Measurements from ENCODE around the gene RAB3C.

- no peak for TF ChIP-seq CTCF (optimal IDR thresholded peaks at IDR 0.05 in 1 of 3, IDR thresholded peaks at IDR 0.05 in 1 of 3, conservative IDR thresholded peaks at IDR 0.05 in 1 of 3; ENCODE audit: extremely low read depth in 1 of 3, insufficient read depth in 2 of 3, low read length in 3 of 3)
- TF ChIP-seq EZH2 (IDR thresholded peaks at IDR 0.05; ENCODE audit: low read length), result no peak
Observed at GRCh38 chr5:58599217-58599616, 16.3 kb downstream of the RAB3C start.
